ENCODE data around the gene CHRM5. TPM values are rescaled to one million over a fixed set of nuclear protein-coding genes. Genes with fewer than 3 reads are reported as not detected.

Gene CHRM5
- polyA plus RNA-seq, 1 donor (not counting 4 experiments of a cell fraction or from before 2014, with no cell fraction given) = 0.01 TPM

- Histone ChIP-seq H4K20me1 (ENCODE audit: control insufficient read depth, extremely low read depth, insufficient read depth, low read length) (no peaks in the 10 kb centered on the region), H3K9me1 (ENCODE audit: control insufficient read depth, extremely low read depth, insufficient read depth, low read length) (no peaks in the 10 kb centered on the region), H3K27me3 (ENCODE audit: control insufficient read depth, extremely low read depth, insufficient read depth, low read length) (no peaks in the 10 kb centered on the region), H3K79me2 (ENCODE audit: control insufficient read depth, insufficient read depth, low read length) (no peaks in the 10 kb centered on the region), H3K36me3 (ENCODE audit: control insufficient read depth in 2 of 2, extremely low read depth in 1 of 2, insufficient read depth in 2 of 2, low read length in 2 of 2) (no peaks in the 10 kb centered on the region), H3K4me1 (ENCODE audit: control insufficient read depth, extremely low read depth, insufficient read depth, low read length) (no peaks in the 10 kb centered on the region), H2AFZ (ENCODE audit: control insufficient read depth, low read length) (no peak overlapping the region), H3K9me3 (ENCODE audit: control insufficient read depth, low read depth, low read length) (no peaks in the 10 kb centered on the region), H3K4me3 (ENCODE audit: control insufficient read depth in 2 of 3, extremely low read depth in 1 of 3, insufficient read depth in 2 of 3, low read depth in 1 of 3, low read length in 3 of 3) (no peak overlapping the region), H3K4me2 (ENCODE audit: control insufficient read depth, extremely low read depth, insufficient read depth, low read depth, low read length) (no peak overlapping the region), H3K27ac (ENCODE audit: control insufficient read depth, insufficient read depth, low read length) (no peak overlapping the region), H3K9ac (ENCODE audit: control insufficient read depth, extremely low read depth, insufficient read depth, low read length) (no peak overlapping the region)
- dilution Hi-C loops (cut with MboI; ENCODE audit: extremely low pct_ligation_motif_present, low sequenced_read_pairs) = no loop called here
- no peak for TF ChIP-seq EZH2 (IDR thresholded peaks at IDR 0.05; ENCODE audit: low read length)
- TF ChIP-seq, protein P1, sequence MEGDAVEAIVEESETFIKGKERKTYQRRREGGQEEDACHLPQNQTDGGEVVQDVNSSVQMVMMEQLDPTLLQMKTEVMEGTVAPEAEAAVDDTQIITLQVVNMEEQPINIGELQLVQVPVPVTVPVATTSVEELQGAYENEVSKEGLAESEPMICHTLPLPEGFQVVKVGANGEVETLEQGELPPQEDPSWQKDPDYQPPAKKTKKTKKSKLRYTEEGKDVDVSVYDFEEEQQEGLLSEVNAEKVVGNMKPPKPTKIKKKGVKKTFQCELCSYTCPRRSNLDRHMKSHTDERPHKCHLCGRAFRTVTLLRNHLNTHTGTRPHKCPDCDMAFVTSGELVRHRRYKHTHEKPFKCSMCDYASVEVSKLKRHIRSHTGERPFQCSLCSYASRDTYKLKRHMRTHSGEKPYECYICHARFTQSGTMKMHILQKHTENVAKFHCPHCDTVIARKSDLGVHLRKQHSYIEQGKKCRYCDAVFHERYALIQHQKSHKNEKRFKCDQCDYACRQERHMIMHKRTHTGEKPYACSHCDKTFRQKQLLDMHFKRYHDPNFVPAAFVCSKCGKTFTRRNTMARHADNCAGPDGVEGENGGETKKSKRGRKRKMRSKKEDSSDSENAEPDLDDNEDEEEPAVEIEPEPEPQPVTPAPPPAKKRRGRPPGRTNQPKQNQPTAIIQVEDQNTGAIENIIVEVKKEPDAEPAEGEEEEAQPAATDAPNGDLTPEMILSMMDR (optimal IDR thresholded peaks at IDR 0.05 in 1 of 3, IDR thresholded peaks at IDR 0.05 in 1 of 3, conservative IDR thresholded peaks at IDR 0.05 in 1 of 3; ENCODE audit: extremely low read depth in 1 of 3, insufficient read depth in 2 of 3, low read length in 3 of 3) = no peak
- FAIRE-seq = no peak
- no peak for DNase-seq (ENCODE audit: low read depth, low spot score)
These were observed 6.8 kb downstream of the CHRM5 start for GRCh38 chr15:33975022-33975565.

DNA sequence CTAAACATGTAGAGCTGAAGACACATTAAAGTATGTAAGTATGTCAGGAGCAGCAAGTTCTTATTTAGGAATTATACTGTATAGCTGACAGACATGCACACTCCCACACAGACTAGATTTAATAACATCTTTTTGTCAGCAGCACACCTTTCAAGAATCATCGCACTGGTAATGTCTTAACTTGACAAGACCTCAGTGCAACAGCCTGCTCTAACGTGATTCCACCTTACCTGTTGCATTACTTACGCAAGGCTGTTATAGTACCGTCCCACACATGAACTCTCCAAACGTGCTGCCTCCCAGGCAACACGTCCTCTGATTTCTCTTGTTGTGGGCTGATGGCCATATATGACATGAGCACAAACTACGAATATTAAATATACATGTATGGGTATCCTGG, 11.9 kb downstream of the CHRM5 start:
- no peaks in the 10 kb centered on the region for H3K9me1 ChIP-seq (ENCODE audit: control insufficient read depth, extremely low read depth, insufficient read depth, low read length)
- no peak overlapping the region for H3K27ac ChIP-seq (ENCODE audit: control insufficient read depth, insufficient read depth, low read length)
- H2AFZ ChIP-seq (ENCODE audit: control insufficient read depth, low read length) = no peak overlapping the region
- H3K79me2 ChIP-seq (ENCODE audit: control insufficient read depth, insufficient read depth, low read length) = no peaks in the 10 kb centered on the region
- H3K4me2 ChIP-seq (ENCODE audit: control insufficient read depth, extremely low read depth, insufficient read depth, low read depth, low read length) = no peak overlapping the region
- no peak for TF ChIP-seq EZH2 (IDR thresholded peaks at IDR 0.05; ENCODE audit: low read length)
- TF ChIP-seq, protein P1 (optimal IDR thresholded peaks at IDR 0.05 in 1 of 3, IDR thresholded peaks at IDR 0.05 in 1 of 3, conservative IDR thresholded peaks at IDR 0.05 in 1 of 3; ENCODE audit: extremely low read depth in 1 of 3, insufficient read depth in 2 of 3, low read length in 3 of 3) = no peak
- no peaks in the 10 kb centered on the region for H3K4me1 ChIP-seq (ENCODE audit: control insufficient read depth, extremely low read depth, insufficient read depth, low read length)
- H4K20me1 ChIP-seq (ENCODE audit: control insufficient read depth, extremely low read depth, insufficient read depth, low read length) = no peaks in the 10 kb centered on the region
- H3K9ac ChIP-seq (ENCODE audit: control insufficient read depth, extremely low read depth, insufficient read depth, low read length) = no peak overlapping the region
- H3K27me3 ChIP-seq (ENCODE audit: control insufficient read depth, extremely low read depth, insufficient read depth, low read length) = no peaks in the 10 kb centered on the region
- no peaks in the 10 kb centered on the region for H3K36me3 ChIP-seq (ENCODE audit: control insufficient read depth in 2 of 2, extremely low read depth in 1 of 2, insufficient read depth in 2 of 2, low read length in 2 of 2)
- DNase-seq (ENCODE audit: low read depth, low spot score) = no peak
- H3K9me3 ChIP-seq (ENCODE audit: control insufficient read depth, low read depth, low read length) = no peaks in the 10 kb centered on the region
- no peak overlapping the region for H3K4me3 ChIP-seq (ENCODE audit: control insufficient read depth in 2 of 3, extremely low read depth in 1 of 3, insufficient read depth in 2 of 3, low read depth in 1 of 3, low read length in 3 of 3)
- dilution Hi-C loops (cut with MboI; ENCODE audit: extremely low pct_ligation_motif_present, low sequenced_read_pairs) = no loop called here
- FAIRE-seq = peak; percentile 74
